Measurements from ENCODE around the gene TRIOBP.
A peak's percentile ranks its signal among the peaks of the same experiment; 100 is the strongest.
"Not testable (repeated sequence)": the region's sequence is repeated elsewhere in the genome, so short reads cannot be mapped to it uniquely, and the experiment has no call there.

The TRIOBP gene

DNA sequence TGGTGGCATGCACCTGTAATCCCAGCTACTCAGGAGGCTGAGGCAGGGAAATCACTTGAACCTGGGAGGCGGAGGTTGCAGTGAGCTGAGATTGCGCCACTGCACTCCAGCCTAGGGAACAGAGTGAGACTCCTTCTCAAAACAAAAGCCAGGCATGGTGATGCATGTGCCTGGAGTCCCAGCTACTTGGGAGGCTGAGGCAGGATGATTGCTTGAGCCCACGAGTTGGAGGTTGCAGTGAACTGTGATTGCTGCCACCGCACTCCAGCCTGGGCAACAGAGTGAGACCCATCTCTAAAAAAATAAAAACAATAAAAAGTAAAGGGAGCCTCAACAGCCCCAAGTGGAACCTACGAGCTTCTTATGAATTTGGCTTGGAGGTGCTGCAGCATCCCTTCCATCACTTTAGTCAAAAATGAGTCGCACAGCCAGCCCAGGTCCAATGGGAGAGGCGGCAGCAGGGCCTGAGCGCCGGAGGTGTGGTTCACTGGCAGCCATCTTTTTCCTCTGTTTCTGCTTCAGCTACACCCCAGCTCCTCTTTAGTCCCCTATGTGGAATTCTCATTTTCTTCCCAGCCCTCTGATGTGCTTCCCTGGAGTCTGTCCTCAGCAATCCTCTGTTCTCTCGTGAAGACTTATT is 81.6 kb downstream of the TRIOBP start:
- DNase-seq = no peak

DNA sequence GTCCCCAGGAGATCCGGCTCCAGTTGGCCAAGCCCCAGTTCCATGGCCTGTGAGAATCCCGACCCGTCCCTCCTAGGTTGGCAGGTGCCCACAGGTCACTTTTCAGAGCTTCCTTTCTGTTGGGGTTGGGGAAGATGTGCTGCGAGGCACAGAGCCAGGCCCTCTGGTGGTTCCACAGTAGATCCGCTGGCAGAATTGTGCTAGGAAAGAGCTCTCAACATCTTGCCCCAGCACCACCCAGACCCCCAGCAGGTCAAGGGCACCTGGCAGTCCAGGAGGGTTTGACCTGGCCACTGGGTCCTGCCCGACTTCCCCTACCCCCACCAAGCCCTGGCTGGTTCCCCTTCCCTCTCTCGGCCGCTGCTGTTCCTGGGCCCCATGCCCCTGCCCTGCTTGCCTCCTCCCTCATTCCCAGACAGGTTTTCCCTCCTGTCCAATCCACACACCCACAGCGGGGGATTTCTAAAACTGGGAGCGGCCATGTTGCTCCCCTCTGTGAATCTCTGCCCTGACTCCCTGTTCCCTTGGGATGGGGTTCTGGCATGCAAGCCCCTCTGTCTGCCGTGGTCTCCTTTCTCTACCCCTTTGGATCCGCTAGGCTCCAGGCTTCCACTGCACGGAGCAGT is 84.7 kb downstream of the TRIOBP start:
- DNase-seq = no peak

DNA sequence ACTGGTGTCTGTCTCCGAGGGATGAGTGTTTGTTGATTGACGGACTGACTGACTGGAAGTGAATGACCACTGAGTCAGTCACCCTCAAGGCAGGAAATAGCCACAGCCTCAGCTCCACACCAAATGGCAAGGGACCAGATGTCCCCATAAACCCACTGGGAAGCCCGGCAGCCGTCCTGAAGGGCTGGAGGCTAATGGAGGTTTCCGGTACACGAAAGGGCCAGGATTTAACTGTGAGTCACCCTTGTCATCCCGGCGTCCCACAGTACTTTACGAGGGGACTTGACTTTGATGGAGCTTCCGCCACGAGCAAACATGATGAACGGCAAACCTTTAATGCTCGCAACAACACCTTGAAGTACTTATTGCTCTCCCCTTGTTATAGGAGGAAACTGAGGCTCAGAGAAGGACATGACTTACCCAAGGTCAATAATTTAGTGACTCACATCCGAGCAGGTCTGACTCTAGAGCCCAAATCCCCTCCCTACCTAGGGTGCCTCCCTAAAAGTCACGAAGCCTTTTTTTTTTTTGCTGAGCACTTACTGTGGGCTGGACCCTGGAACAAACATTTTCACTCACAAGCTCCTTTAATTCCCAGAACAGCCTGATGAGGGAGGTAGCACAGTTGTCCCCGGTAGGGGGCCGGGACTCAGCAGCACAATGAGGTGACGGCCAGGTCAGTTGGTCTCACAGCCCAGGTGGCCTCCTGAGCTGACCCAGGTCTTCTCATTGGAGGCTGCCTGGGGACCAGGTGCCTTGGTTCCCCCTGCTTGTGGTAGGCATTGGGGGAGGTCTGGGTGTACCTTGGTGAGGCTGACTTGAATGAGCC is 85.7 kb downstream of the TRIOBP start:
- DNase-seq = no peak

DNA sequence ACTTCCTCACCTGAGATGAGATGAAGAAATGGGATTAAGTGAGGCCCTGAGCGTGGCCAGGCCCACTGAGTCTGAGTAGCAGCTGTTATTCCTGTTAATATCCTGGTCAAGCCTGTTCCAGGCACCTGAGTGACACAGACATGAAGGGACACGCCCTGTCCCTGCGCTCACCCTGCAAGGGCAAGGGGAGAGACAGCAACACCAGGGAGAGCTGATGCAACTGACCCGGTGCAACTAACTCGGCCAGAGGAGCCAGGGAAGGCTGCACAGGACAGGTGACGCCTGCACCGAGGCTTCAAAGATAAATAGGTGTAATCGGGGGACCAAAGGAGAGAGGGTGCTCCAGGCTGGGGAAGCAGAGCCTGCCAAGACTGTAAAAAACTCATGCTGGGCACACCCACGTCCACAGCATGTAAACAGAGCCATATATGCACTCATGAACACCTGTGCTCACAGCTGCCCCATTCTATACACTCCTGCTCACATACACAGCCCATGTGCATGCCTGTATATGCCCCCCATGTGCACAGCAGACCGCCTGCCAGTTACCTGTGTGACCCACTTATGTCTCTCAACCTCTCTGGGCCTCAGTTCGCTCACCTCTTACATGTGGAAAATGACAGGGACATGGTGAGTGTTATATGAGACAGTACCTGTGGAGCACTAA is 88.1 kb downstream of the TRIOBP start:
- DNase-seq = no peak

DNA sequence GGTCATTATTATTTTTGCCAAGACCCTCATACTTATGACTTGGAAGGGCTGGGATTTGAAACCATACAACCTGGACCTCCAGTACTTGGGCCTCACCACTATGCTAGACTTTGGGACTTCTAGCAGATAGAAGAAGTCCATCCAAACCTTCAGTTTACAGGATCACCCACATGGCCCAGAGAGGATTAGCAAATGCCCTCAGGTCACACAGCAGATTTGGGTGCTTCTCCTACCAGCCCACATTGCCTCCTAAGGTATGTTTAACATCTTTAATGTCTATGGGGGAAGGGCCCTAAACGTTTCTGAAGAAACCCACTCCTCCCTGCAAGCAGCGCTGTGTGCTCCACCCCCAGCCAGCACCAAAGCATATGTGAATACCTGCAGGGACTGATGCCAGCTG is 93.4 kb downstream of the TRIOBP start:
- no peak for DNase-seq

DNA sequence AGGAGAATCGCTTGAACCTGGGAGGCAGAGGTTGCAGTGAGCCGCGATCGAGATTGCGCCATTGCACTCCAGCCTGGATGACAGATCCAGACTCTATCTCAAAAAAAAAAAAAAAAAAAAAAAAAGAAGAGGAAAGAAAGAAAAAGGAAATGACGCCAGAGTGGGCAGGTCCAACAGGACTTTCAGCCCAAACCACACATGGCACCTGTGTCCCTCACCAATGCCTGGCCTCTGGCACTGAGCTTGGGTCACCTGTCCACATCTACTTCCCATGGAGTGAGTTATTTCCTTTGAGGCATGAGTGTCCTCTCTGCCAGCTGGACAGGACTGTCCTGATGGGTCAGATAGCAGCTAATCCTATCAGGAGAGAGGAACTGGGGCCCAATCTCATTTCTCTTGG is 95.6 kb downstream of the TRIOBP start:
- no peak for DNase-seq

DNA sequence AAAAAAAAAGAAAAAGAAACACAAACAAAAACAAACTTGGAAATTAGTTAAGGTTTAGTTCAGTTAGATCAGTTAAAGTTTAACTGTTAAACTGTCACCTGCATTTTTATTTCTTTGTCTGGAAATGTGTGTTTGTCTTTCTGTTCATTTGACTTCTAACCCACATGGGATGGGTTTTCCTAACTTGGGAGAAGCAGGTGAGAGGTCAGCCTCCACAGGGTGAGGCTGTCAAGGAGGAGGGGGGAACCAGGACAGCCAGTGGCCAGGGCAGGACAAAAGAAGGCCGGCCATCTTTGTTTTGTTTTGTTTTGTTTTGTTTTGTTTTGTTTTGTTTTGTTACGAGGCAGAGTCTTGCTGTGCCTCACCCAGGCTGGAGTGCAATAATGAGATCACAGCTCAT is 97.5 kb downstream of the TRIOBP start:
- no peak for DNase-seq

DNA sequence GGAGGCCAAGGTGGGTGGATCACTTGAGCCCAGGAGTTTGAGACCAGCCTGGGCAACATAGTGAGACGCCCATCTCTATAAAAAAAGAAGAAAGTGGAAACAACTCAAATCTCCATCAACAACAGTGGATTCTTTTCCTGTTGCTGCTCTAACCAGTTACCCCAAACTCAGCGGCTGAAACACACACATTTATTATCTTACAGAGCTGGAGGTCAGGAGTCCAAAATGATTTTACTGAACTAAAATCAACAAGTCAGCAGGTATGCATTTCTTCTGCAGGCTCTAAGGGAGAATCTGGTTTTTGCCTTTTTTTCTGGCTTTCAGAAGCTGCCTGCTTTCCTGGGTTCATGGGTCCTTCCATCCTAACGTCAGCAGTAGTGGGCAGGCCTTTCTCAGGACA is 99.2 kb downstream of the TRIOBP start:
- no peak for DNase-seq

DNA sequence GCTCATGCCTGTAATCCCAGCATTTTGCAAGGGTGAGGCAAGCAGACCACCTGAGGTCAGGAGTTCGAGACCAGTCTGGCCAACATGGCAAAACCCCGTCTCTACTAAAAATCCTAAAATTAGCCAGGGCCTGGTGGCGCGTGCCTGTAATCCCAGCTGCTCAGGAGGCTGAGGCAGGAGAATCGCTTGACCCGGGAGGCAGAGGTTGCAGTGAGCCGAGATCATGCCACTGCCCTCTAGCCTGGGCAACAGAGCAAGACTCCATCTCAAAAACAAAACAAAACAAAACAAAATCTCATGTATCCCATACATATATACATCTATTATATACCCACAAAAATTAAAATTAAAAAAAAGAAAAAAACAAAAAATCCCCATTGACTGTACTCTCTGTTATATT is 100.4 kb downstream of the TRIOBP start:
- not testable (repeated sequence) for DNase-seq

DNA sequence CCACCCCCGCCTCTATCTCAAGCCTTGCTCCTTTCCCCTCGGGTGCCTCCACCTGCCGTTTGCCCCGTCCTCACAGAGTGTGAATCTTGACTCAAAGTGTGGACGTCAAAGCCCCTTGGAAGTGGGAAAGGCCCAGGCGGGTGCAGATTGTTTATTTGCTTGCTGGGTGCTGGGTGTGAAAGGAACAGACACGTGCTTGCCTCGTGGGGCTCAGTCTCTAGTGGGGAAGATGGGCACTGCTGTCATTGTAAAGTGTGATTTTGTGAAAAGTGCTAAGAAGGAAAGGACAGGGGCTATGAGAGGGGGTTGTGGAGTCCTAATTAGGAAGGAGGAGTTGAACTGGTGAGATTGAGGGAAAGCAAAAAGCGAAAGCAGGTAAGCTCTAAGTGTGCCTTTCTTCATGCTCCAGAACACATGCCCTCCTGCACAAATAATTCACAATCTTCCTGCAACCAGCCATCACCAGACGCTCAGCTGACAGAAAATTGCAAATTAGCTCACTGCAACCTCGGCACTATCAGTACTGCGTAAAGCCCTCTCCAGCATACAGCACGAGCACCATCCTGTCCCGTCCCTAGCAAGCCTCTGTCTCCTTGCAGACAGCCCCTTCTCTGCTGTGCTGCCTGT is 101.1 kb downstream of the TRIOBP start:
- no peak for DNase-seq

DNA sequence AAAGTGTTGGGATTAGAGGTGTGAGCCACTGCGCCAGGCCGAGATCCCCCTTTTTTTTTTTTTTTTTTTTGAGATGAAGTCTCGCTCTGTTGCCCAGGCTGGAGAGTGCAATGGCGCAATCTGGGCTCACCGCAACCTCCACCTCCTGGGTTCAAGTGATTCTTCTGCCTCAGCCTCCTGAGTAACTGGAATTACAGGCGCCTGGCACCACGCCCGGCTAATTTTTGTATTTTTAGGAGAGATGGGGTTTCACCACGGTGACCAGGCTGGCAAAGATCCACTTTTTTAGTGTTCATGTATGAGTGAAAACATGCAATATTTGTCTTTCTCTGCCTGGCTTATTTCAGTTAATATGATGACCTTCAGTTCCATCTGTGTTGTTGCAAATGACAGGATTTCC is 103.1 kb downstream of the TRIOBP start:
- DNase-seq = not testable (repeated sequence)

DNA sequence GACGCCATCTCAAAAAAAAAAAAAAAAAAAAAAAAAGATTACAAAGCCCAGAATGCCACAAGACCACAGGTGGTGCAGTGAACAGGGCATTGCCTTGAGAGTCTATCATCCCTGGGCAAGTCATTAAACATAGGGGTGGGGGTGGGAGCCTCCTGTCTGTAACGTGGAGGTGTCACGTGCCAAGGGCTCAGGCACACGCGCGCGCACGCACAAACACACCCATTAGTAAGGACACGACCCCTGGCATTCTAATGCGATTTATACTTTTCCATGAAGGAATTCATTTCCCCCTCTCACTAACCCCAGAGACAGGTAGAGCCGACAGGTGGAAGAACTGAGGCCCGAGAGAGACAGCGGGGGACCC is 105.1 kb downstream of the TRIOBP start:
- DNase-seq = no peak

DNA sequence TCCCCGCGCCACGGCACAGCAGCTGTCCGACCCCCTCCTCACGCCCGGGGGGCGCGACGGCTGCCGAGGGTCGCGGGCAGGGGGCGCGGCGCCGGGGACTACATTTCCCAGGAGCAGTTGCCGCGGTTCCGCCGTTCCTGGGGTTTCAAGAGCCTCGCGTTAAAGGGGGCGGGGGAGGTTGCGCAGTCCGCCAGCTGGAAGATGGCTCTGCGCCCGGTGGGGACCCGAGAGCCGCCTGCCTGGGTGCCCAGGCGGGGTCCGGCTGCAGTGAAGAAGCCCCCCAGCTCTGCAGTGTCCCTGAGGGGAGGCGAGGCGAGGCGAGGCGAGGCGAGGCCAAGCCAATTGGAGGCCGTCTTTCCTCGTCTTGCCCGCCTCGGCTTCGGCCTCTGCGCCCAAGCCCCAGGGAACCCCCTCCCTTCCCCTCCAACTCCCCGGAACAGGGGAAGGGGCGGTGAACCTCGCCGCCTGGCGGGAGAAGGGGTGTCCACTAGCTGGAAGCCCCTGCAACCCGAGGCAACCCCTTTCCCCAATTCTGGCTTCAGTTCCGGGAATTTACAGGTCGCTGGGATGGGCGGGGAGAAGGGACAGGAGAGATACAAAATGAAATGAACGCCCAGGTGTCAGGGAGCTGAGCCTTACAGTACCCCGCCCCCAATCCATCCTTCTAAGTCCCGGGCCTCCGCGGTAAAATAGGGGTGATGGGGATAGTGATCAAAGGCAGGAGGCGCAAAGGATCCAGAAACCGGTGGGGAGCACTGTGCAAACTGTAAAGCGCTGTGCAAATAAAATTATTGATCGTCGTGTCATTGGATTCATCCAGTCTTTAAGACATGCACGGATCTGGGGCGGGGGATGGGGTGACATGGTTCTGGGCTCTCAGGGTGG is 105.7 kb downstream of the TRIOBP start:
- DNase-seq = peak; percentile 34 to 36

DNA sequence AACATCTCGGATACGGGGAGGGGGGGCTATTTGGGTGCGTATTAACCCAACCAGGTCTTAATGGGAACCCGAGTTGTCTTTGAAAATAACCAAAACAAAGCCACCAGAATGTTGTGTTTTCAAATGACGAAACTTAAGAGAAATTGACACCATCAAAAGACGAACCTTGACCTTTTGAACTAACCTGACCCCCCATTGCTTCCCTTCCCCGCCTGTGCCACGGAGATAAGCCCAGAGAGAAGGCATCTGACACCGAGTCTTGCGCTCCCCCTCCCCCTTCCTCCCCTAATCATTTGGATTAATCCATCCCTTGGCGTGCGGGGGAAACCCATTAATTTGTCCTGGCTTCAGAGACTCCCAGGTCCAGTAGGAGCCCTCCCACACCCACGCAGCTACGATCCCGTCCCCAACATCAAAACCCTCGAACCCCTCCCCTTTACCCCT is 106.4 kb downstream of the TRIOBP start:
- DNase-seq = no peak

DNA sequence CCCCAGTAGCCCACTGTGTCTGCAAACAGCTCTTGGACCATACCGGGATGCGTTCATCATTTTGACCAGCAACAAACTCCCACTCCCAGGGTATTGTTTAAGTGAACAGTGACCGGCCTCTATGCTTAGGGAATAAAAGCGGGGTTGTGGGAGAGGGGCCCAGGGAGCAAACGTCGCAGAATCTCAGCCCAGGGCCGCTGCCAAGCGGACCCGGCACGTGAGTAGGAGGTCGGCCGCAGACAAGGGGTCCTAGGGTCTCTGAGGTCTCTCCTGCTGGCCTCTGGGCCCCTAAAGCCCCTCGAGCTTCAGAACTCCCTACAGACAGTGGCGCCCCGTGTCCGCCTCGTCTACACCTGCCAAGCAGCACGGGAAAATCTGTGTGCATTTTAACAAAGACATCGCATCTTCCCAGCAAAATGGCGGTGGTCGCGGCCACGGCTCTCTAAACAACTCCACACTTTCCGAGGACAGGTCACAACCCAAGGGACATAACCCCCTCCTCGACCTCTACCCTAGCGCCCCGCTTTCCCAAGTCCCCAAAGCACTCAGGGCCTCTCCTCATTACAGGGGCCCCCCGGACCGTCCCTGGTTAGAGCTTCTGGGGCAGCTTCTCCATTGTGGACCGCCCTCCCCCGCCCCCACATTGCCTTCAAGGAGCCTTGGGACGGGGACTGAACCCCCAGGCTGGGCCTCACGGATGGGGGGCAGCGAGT is 106.9 kb downstream of the TRIOBP start:
- DNase-seq = no peak

DNA sequence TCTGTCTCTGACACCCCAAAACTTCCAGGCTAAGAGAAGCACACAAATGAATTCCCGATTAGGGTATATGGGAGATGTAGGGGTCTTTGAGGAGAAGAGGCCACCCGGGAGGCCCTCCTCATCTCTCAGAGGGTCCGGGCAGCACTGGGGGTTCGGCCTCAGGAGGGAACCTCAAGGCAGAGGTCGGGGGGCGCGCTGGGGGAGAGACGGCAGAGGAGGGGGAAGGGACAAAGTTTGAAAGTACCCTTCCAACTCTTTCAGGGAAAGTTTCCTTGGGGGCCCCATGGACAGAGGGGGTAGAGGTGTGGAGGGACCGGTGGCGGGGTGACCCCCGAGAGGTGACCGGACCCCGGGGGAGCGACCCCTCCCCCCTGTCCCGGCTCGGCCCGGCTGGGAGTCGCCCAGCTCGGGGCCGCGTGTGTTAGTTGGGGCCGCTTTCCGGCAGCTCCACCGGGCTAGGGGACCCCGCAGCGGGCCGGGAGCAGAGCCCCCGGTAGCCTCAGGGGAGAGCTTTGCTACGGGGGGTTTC is 107.6 kb downstream of the TRIOBP start:
- DNase-seq = no peak

DNA sequence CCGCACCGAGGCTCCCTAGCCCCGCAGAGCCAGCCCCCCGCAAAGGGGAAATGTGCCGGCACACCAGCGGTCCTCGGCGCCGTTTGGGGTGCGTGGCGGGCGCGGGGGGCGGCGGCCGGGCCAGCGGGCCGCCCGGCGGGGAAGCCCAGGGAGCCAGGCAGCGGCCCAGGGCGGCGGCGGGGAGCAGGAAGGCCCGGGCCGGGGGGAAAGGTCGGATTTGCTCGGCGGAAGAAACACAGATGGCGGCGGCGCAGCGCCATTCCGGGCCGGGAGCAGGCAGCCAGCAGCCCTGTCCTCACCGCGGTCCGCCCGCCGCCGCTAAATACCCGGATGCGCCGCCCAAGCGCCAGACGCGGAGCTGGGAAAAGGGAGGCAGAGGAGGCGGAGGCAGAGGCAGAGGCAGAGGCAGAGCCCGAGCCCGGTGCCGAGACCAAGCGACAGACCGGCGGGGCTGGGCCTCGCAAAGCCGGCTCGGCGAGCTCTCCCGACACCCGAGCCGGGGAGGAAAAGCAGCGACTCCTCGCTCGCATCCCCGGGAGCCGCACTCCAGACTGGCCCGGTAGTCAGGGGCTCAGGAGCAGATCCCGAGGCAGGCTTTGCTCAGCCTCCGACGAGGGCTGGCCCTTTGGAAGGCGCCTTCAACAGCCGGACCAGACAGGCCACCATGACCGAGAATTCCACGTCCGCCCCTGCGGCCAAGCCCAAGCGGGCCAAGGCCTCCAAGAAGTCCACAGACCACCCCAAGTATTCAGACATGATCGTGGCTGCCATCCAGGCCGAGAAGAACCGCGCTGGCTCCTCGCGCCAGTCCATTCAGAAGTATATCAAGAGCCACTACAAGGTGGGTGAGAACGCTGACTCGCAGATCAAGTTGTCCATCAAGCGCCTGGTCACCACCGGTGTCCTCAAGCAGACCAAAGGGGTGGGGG is 108.3 kb downstream of the TRIOBP start:
- peak; percentile 63 to 78 for DNase-seq

DNA sequence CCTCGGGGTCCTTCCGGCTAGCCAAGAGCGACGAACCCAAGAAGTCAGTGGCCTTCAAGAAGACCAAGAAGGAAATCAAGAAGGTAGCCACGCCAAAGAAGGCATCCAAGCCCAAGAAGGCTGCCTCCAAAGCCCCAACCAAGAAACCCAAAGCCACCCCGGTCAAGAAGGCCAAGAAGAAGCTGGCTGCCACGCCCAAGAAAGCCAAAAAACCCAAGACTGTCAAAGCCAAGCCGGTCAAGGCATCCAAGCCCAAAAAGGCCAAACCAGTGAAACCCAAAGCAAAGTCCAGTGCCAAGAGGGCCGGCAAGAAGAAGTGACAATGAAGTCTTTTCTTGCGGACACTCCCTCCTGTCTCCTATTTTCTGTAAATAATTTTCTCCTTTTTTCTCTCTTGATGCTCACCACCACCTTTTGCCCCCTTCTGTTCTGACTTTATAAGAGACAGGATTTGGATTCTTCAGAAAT is 109.0 kb downstream of the TRIOBP start:
- DNase-seq = no peak

Data from hippocampal formation (tissue), 2 donors.